ENCODE data around the gene ARRDC3.
A peak's percentile ranks its signal among the peaks of the same experiment; 100 is the strongest.

The ARRDC3 gene

GRCh38 chr5:91383027-91383955 is at the start of gene ARRDC3:
Gene ARRDC3 (minus strand): TSS chr5:91383317. CDS start chr5:91383092, 225 bp downstream.
- H3K27me3 ChIP-seq (replicated peaks; ENCODE audit: control insufficient read depth, insufficient read depth, low read length): no peaks in the 10 kb centered on the region
- peak; percentile 97 for DNase-seq (ENCODE audit: low read depth)
- peak within 1 kb of the TSS; percentile 99 for H3K4me3 ChIP-seq (ENCODE audit: low read length)
- H3K36me3 ChIP-seq (ENCODE audit: control insufficient read depth, insufficient read depth, low read length, severe bottlenecking): peaks cover 1% of the 10 kb centered on the region
- H3K9ac ChIP-seq (ENCODE audit: low read length): peak within 1 kb of the TSS; percentile 98
- peaks cover 16% of the 10 kb centered on the region for H3K4me1 ChIP-seq (ENCODE audit: control insufficient read depth, insufficient read depth, low read length)
- H3K9me3 ChIP-seq (ENCODE audit: control insufficient read depth, low read length): no peaks in the 10 kb centered on the region

GRCh38 chr5:91430949-91431348 is 47.8 kb upstream of the ARRDC3 start:
- Histone ChIP-seq H3K27me3 (replicated peaks; ENCODE audit: control insufficient read depth, insufficient read depth, low read length) (no peaks in the 10 kb centered on the region), H3K9ac (ENCODE audit: low read length) (no peak overlapping the region), H3K9me3 (ENCODE audit: control insufficient read depth, low read length) (peaks cover 2% of the 10 kb centered on the region), H3K4me1 (ENCODE audit: control insufficient read depth, insufficient read depth, low read length) (no peaks in the 10 kb centered on the region), H3K36me3 (ENCODE audit: control insufficient read depth, insufficient read depth, low read length, severe bottlenecking) (no peaks in the 10 kb centered on the region), H3K4me3 (ENCODE audit: low read length) (no peak overlapping the region)
- DNase-seq (ENCODE audit: low read depth): no peak

GRCh38 chr5:91424638-91425436 is 41.7 kb upstream of the ARRDC3 start:
- no peak for DNase-seq (ENCODE audit: low read depth)
- Histone ChIP-seq H3K27me3 (replicated peaks; ENCODE audit: control insufficient read depth, insufficient read depth, low read length) (no peaks in the 10 kb centered on the region), H3K4me1 (ENCODE audit: control insufficient read depth, insufficient read depth, low read length) (peaks cover 6% of the 10 kb centered on the region), H3K9me3 (ENCODE audit: control insufficient read depth, low read length) (peaks cover 2% of the 10 kb centered on the region), H3K36me3 (ENCODE audit: control insufficient read depth, insufficient read depth, low read length, severe bottlenecking) (no peaks in the 10 kb centered on the region), H3K4me3 (ENCODE audit: low read length) (no peak overlapping the region), H3K9ac (ENCODE audit: low read length) (no peak overlapping the region)

GRCh38 chr5:91423871-91424270 is 40.8 kb upstream of the ARRDC3 start:
- peak; percentile 43 for DNase-seq (ENCODE audit: low read depth)
- Histone ChIP-seq H3K9me3 (ENCODE audit: control insufficient read depth, low read length) (no peaks in the 10 kb centered on the region), H3K4me1 (ENCODE audit: control insufficient read depth, insufficient read depth, low read length) (peaks cover 6% of the 10 kb centered on the region), H3K9ac (ENCODE audit: low read length) (no peak overlapping the region), H3K27me3 (replicated peaks; ENCODE audit: control insufficient read depth, insufficient read depth, low read length) (no peaks in the 10 kb centered on the region), H3K36me3 (ENCODE audit: control insufficient read depth, insufficient read depth, low read length, severe bottlenecking) (no peaks in the 10 kb centered on the region), H3K4me3 (ENCODE audit: low read length) (no peak overlapping the region)

- peak overlapping the region; percentile 37 for H3K9ac ChIP-seq (ENCODE audit: low read length)
- no peaks in the 10 kb centered on the region for H3K9me3 ChIP-seq (ENCODE audit: control insufficient read depth, low read length)
- H3K36me3 ChIP-seq (ENCODE audit: control insufficient read depth, insufficient read depth, low read length, severe bottlenecking): no peaks in the 10 kb centered on the region
- no peak for DNase-seq (ENCODE audit: low read depth)
- peaks cover 13% of the 10 kb centered on the region for H3K4me1 ChIP-seq (ENCODE audit: control insufficient read depth, insufficient read depth, low read length)
- H3K4me3 ChIP-seq (ENCODE audit: low read length): no peak overlapping the region
- no peaks in the 10 kb centered on the region for H3K27me3 ChIP-seq (replicated peaks; ENCODE audit: control insufficient read depth, insufficient read depth, low read length)
Observed at GRCh38 chr5:91420879-91421278, 37.8 kb upstream of the ARRDC3 start.

GRCh38 chr5:91419571-91420537 is 36.7 kb upstream of the ARRDC3 start:
- Histone ChIP-seq H3K36me3 (ENCODE audit: control insufficient read depth, insufficient read depth, low read length, severe bottlenecking) (no peaks in the 10 kb centered on the region), H3K27me3 (replicated peaks; ENCODE audit: control insufficient read depth, insufficient read depth, low read length) (no peaks in the 10 kb centered on the region), H3K4me1 (ENCODE audit: control insufficient read depth, insufficient read depth, low read length) (peaks cover 13% of the 10 kb centered on the region), H3K9me3 (ENCODE audit: control insufficient read depth, low read length) (no peaks in the 10 kb centered on the region), H3K4me3 (ENCODE audit: low read length) (no peak overlapping the region), H3K9ac (ENCODE audit: low read length) (no peak overlapping the region)
- peak; percentile 87 for DNase-seq (ENCODE audit: low read depth)

- Histone ChIP-seq H3K4me1 (ENCODE audit: control insufficient read depth, insufficient read depth, low read length) (peaks cover 7% of the 10 kb centered on the region), H3K9ac (ENCODE audit: low read length) (no peak overlapping the region), H3K4me3 (ENCODE audit: low read length) (no peak overlapping the region), H3K9me3 (ENCODE audit: control insufficient read depth, low read length) (no peaks in the 10 kb centered on the region), H3K36me3 (ENCODE audit: control insufficient read depth, insufficient read depth, low read length, severe bottlenecking) (no peaks in the 10 kb centered on the region), H3K27me3 (replicated peaks; ENCODE audit: control insufficient read depth, insufficient read depth, low read length) (no peaks in the 10 kb centered on the region)
- DNase-seq (ENCODE audit: low read depth): no peak
Observed at GRCh38 chr5:91419136-91419535, 36.0 kb upstream of the ARRDC3 start.

GRCh38 chr5:91418158-91418557 is 35.0 kb upstream of the ARRDC3 start:
- Histone ChIP-seq H3K9ac (ENCODE audit: low read length) (no peak overlapping the region), H3K27me3 (replicated peaks; ENCODE audit: control insufficient read depth, insufficient read depth, low read length) (no peaks in the 10 kb centered on the region), H3K36me3 (ENCODE audit: control insufficient read depth, insufficient read depth, low read length, severe bottlenecking) (no peaks in the 10 kb centered on the region), H3K4me3 (ENCODE audit: low read length) (no peak overlapping the region), H3K9me3 (ENCODE audit: control insufficient read depth, low read length) (no peaks in the 10 kb centered on the region), H3K4me1 (ENCODE audit: control insufficient read depth, insufficient read depth, low read length) (peaks cover 7% of the 10 kb centered on the region)
- no peak for DNase-seq (ENCODE audit: low read depth)

GRCh38 chr5:91417219-91417618 is 34.1 kb upstream of the ARRDC3 start:
- peak; percentile 75 for DNase-seq (ENCODE audit: low read depth)
- H3K9me3 ChIP-seq (ENCODE audit: control insufficient read depth, low read length): no peaks in the 10 kb centered on the region
- H3K27me3 ChIP-seq (replicated peaks; ENCODE audit: control insufficient read depth, insufficient read depth, low read length): no peaks in the 10 kb centered on the region
- no peak overlapping the region for H3K4me3 ChIP-seq (ENCODE audit: low read length)
- peaks cover 7% of the 10 kb centered on the region for H3K4me1 ChIP-seq (ENCODE audit: control insufficient read depth, insufficient read depth, low read length)
- no peak overlapping the region for H3K9ac ChIP-seq (ENCODE audit: low read length)
- no peaks in the 10 kb centered on the region for H3K36me3 ChIP-seq (ENCODE audit: control insufficient read depth, insufficient read depth, low read length, severe bottlenecking)

- no peak overlapping the region for H3K9ac ChIP-seq (ENCODE audit: low read length)
- H3K4me3 ChIP-seq (ENCODE audit: low read length): no peak overlapping the region
- no peaks in the 10 kb centered on the region for H3K9me3 ChIP-seq (ENCODE audit: control insufficient read depth, low read length)
- H3K36me3 ChIP-seq (ENCODE audit: control insufficient read depth, insufficient read depth, low read length, severe bottlenecking): no peaks in the 10 kb centered on the region
- peak; percentile 56 for DNase-seq (ENCODE audit: low read depth)
- H3K4me1 ChIP-seq (ENCODE audit: control insufficient read depth, insufficient read depth, low read length): peaks cover 7% of the 10 kb centered on the region
- no peaks in the 10 kb centered on the region for H3K27me3 ChIP-seq (replicated peaks; ENCODE audit: control insufficient read depth, insufficient read depth, low read length)
Observed at GRCh38 chr5:91416491-91416890, 33.4 kb upstream of the ARRDC3 start.

Data from adipocyte (in vitro differentiated cells).